IPS-NIHi7 (cell line): Measurements from ENCODE around the gene SLC25A25.

Experiments
- DNase-seq: peaks from one replicate; pipeline ENCODE4 v3.0.0; 2012; ENCODE audit warnings: mixed read lengths; ENCODE audit errors: extremely low spot score

SLC25A25 gene

GRCh38 chr9:128145536-128145935 is 77.5 kb downstream of the SLC25A25 start:
- DNase-seq: no peak

- no peak for DNase-seq
Observed at GRCh38 chr9:128145951-128146351, 77.9 kb downstream of the SLC25A25 start.

GRCh38 chr9:128146591-128147120 is 78.6 kb downstream of the SLC25A25 start:
- no peak for DNase-seq

GRCh38 chr9:128148509-128149000 is 80.5 kb downstream of the SLC25A25 start:
- DNase-seq: no peak

GRCh38 chr9:128149001-128149701 is 81.1 kb downstream of the SLC25A25 start, which contains the start of gene LCN2:
Gene LCN2 (plus strand): TSS chr9:128149453. CDS start chr9:128149526, 73 bp downstream.
- no peak for DNase-seq

- DNase-seq: no peak
Observed at GRCh38 chr9:128149951-128150593, 82.0 kb downstream of the SLC25A25 start.

- DNase-seq: peak; percentile 89
Observed at GRCh38 chr9:128150594-128151308, 82.7 kb downstream of the SLC25A25 start.

- no peak for DNase-seq
Observed at GRCh38 chr9:128151309-128152132, 83.5 kb downstream of the SLC25A25 start.

- no peak for DNase-seq
Observed at GRCh38 chr9:128152133-128153059, 84.4 kb downstream of the SLC25A25 start.

GRCh38 chr9:128153060-128153946 is 85.3 kb downstream of the SLC25A25 start:
- no peak for DNase-seq

GRCh38 chr9:128153947-128154695 is 86.1 kb downstream of the SLC25A25 start:
- DNase-seq: no peak

GRCh38 chr9:128155736-128156500 is 87.9 kb downstream of the SLC25A25 start:
- DNase-seq: no peak
